ENCODE data around the gene NLRP8.

DNA sequence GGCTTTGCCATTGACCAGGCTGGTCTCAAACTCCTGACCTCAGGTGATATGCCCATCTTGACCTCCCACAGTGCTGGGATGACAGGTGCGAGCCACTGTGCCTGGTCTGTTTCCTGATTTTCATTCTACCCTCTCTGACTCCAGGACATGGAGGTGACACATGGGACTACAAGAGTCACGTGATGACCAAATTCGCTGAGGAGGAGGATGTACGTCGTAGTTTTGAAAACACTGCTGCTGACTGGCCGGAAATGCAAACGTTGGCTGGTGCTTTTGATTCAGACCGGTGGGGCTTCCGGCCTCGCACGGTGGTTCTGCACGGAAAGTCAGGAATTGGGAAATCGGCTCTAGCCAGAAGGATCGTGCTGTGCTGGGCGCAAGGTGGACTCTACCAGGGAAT is 79.1 kb downstream of the NLRP8 start:
- TF ChIP-seq POLR2A (IDR thresholded peaks at IDR 0.05; ENCODE audit: low read depth, low read length) (no peak), POLR2AphosphoS5 (IDR thresholded peaks at IDR 0.05; ENCODE audit: low read depth, low read length) (no peak)

All from GM12891 (cell line).